Activated naive CD4-positive, alpha-beta T cell treated with anti-CD3 and anti-CD28 coated beads, Interleukin-2, amount 50 U/mL, for 16 hours (primary cell): ENCODE data around the gene ADA.
A peak's percentile ranks its signal among the peaks of the same experiment; 100 is the strongest.
"Not testable (repeated sequence)": the region's sequence is repeated elsewhere in the genome, so short reads cannot be mapped to it uniquely, and the experiment has no call there.

Source experiments
- DNase-seq: peaks from one replicate; pipeline ENCODE4 v3.0.0-alpha.2; 2020

The ADA gene

DNA sequence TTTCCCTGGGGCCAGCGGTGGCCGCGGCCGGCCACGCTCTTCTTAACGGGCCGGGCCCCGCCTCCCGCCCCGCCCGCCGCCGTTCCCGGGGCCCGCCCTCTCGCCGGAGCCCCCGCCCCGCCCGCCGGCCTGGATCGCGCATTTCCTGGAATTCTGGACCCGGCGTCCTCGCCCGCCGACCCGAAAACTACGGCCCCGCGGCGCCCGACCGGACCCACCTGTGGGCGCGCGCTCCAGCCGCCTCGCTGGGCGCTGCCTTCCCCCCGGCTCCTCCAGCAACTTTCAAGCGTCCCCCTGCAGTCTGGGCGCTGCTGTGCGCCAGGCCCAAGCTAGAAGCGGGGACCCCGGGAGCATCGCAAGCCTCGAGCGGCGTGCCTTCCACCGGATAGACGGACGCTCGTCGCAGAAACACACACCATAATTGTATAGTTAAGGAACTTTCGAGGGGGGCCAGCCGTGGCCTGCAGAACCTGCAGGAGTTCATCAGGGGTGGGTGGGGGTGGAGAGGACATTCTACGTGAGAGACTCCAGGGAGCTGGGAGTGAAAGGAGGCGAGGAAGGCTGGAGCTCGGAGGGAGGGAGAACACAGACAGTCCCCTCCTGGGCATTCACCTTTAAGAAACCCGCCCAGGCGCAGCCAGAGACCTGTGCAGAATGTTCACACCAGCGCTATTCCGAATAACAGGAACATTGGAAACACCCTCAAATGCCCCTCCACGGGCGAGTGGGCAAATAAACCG lies at the start of gene ADA:
TSS of gene ADA (minus strand) at position 16 of the 740 bp plus-strand sequence. CDS start 92 bp downstream, outside the sequence.
- DNase-seq: peak; percentile 55

DNA sequence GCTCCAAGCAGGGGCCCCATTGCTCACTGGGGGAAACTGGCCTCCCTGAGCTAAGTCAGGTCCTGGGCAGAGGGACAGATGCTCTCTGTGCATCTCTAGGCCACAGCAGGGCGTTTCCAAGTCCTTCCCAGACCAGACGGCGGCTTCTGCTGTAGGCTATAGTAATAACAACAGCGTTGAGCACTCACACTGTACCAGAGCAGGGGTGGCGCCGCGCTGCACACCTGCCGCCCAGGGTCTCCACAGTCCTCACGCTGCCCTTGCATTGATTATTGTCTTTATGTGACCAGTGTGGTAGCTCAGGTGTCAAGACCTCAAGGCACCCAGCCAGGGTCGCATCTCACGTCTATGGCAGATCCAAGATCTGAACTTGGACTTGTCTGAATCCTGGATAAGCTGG lies 48.8 kb upstream of the ADA start:
- no peak for DNase-seq

DNA sequence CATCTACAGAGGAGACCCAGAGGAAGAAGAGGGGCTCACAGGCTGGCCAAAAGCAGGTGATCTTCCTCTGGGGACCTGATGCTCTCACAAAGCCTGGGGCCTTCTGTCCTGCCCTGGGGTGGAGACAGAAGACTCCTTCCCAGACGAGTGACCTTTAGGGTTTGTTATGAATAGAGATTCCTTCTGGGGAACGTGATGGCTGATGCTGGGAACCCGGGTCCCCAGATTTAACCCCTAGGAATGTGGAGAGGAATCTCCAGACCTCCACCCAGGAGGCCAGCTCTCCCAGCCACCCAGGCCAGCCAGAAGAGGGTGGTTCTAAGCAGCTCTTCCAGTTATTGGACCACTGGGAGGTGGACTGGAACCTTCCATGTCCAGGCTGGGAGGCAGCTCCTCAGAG lies 46.9 kb upstream of the ADA start:
- no peak for DNase-seq

DNA sequence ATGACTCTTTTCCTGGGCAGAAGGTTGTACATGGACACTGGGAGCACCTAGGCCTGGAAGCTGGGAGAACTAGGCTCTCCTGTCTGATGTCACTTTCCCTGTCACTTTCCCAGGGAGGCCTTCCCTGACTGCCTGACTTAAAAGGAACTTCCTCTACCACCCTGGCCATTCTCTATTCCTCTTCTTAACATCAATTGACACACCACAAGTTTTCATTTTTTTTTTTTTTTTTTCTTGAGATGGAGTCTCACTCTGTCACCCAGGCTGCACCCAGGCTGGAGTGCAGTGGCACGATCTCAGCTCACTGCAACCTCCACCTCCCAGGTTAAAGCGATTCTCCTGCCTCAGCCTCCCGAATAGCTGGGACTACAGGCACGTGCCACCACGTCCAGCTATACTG lies 45.5 kb upstream of the ADA start:
- DNase-seq: not testable (repeated sequence)

DNA sequence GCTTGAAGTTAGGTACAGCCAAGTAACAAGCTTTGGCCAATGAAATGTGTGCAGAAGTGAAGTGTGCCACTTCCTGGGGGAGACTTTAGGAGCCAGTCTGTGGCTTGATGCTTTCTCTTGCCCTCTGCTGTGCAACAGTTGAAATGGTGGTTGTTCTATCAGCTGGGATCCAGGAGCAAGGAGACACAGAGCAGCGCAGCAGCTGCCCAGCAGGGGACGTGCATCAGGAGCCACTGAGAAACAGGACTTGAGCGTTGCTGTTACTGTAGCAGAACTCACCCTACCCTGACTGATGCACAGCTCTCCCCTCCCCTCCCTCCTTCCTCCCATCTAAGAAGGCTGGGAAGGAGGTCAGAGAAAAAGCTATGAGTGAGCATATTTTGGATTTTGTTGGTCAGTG lies 44.8 kb upstream of the ADA start:
- DNase-seq: no peak

DNA sequence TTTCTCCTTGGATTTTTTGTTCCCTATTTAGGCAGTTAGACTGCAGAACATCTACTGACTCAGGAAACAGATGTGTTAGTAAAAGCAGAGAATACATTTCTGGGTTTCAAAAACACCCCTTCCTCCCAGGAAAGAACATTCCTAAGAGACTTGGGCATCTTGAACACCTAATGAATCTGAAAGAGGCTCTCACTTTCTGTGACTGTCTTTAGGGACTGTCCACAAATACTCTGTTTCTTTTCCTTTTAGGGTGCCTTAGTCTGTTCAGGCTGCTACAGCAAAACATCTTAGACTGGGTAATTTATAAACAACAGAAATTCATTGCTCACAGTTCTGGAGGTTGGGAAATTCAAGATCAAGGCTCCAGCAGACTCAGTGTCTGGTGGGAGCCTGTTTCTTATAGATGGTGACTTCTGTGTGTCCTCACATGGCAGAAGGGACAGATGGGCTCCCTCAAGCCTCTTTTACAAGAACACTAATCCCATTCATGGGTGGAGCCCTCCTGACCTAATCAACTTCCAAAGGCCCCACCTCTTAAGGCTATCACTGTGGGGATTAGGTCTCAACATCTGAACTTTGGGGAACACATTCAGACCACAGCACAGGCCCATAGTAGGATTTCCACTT lies 44.3 kb upstream of the ADA start:
- no peak for DNase-seq

DNA sequence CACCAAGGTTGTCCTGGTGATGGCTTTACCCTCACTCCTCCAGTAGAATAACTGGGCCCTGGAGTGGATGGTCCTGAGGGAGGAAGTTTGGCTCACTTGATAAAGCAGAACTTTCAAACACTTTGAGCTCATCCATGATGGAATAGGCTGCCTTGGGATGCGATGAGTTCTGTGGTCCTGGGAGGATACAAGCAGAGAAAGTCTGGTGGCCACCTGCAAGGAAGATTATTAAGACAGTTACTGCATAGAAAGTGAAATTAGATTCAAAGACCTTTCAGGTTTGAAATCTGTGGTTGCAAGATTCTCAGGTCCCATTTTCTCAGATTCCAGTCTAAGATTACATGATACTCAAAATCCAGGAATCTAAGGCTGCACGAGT lies 43.8 kb upstream of the ADA start:
- no peak for DNase-seq

DNA sequence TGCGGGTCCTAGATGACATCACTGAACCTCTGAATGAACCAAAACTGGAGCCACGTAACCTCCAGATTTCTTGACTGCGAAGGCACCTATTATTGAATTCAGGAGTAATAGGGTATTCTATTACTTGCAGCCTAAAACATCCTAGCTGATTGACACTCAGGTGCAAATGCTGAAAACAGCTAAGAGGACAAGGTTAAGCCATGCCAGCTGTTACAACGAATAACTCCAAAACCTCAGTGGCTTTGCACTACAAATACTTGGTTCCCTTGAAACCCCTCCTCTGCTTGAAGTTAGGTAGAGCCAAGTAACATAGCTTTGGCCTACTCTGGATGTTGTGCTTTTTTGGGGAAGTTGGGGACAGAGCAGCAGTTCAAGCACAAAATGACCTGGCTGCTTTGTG lies 42.7 kb upstream of the ADA start:
- DNase-seq: no peak

DNA sequence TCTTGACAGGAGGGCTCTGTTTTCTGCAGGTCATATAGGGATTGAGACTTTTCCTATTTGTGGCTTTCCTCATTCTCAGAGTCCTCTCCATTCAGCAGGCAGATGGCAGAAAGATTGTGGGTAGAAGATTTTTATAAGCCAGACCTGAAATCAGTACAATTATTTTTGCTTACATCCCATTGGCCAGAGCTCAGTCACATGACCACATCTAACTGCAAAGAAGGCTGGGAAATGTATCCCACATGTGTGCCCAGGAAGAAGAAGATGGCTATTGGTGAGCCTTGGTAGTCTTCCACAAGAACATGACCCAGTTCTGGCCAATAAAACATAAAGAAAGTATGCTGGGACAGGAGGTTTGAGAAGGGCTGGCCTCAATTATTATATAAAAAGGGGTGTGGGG lies 42.1 kb upstream of the ADA start:
- no peak for DNase-seq

DNA sequence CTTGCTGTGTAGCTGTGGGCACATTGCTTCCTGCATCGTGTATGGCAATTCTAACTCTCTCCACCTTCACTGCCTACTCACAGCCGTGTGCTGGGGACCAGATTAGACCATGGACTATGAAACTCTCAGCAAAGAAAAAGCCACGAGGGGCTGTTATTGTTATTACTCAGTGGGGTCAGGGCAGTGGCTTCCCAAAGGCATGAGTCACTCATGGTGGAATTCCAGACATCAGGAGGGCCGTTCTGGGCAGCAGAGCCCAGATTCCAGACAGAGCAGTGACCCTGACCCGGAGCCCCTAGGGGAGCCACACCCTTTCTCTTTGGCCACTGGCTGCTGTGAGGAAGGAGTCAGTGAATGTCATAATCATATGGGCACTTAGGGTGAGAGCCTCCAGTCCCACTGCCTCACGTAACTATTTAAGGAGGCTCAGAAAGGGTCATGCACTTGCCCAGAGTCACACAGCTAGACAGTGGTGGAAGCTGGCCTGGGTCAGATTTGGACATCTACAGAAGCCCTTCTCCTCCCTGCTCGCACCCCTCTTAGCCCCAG lies 41.5 kb upstream of the ADA start:
- DNase-seq: no peak

DNA sequence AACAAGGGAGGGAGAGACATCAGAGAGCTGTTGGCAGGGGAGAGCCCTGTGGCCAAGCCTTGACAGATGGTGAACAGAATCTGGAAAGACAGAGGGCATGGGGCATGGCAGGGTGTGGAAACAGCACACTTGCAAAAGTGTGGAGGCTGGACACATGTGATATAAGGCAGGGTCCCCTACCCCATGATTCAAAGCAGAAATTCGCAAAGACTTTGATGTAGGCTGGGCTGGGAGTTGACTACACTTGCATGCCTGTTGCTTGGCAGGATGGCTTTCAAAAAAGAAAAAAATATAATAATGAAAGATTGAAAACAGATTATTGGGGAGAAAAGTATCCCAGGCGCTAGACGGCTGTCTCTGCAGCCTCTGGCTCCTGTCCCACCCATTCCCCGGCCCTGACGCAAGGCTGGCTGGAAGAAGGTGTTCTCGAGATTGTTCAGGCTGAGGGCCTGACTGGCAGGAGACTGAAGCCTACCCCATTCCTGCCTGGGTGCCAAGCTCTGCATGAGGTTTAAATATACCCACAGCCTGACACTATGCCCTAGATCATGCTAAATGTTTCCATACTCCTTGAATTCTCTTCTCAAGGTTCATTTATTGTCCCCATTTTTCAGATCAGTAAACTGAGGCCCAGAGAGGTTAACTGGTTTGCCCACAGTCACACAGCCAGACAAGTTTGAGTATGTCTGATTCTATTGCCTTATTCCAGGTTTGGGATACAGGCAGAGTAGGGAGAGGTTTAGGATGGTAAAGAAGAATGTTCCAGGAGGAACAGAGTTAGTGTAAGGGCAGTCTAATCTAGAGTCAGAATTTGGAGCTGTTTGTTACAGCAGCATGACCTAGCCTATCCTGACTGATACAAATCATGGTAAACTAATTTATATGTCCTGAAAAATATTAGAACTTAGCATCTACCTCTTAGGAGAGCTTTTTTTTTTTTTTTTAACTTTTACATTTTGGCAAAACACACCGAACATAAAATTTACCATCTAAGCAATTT lies 40.2 kb upstream of the ADA start:
- no peak for DNase-seq

DNA sequence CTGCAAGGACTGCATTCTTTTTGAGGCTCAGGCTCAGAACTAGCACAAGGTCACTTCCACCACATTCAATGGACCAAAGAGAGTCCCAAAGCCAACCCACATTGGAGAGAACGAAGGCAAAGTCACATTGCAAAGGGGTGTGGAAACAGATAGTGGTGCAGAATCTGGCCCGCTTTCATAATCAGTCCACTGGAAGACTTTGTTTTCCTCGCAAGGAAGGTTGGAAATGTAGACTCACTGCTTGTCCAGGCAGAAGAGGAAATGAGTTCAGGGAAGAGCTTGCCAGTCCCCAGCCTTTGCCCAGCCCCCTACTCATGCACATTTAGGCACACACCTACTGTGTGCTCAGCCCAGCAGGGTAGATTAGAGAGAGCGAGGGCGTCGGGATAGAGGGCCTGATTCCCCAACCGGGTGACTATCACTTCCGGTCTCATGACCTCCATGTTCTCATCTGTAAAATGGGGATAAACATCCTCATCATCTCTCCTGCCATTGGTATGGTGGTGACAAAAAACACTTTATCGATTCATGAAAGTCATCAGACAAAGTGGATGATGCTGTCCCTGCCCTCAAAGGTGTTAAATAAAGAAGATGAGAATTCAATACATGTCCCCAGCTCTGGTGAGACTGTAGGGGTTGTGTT lies 39.4 kb upstream of the ADA start:
- no peak for DNase-seq

DNA sequence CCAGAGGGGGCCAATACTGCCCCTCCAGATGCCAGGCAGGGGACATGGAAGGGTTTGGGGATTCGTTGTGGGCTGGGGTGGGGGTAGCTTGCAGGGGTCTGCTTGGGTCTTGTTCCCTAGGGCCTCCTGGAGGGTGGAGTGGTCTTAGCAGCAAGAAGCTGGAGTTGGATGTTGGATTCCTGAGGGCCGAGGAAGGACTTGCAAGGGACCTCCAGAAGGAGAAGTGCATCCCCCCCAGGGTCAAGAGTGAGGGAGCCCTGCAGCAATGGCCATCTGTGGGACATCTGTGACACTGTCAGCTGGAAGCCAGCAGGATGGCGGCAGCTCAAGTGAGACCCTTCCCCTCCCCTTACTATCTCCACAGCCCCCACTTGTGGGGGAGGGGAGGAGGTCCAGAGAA lies 38.3 kb upstream of the ADA start:
- no peak for DNase-seq

DNA sequence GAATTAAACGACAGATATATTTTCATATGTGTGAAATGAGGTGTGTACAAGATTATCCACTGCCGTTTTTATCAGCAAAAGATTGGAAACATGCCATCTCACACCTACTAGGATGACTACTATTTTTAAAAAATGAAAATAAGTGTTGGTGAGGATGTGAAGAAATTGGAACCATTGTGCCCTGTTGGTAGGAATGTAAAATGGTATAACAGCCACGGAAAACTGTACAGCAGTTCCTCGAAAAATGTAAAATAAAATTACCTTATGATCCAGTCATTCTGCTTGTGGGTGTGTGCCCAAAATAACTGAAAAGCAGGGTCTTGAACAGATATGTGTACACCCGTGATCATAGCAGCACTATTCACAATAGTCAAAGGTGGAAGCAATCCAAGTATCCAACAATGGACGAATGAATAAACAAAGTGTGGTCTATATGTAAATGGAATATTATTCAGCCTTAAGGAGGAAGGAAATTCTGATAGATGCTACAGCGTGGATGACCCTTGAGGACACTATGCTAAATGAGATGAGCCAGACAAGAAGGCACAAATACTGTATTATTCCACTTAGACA lies 36.6 kb upstream of the ADA start:
- DNase-seq: no peak

DNA sequence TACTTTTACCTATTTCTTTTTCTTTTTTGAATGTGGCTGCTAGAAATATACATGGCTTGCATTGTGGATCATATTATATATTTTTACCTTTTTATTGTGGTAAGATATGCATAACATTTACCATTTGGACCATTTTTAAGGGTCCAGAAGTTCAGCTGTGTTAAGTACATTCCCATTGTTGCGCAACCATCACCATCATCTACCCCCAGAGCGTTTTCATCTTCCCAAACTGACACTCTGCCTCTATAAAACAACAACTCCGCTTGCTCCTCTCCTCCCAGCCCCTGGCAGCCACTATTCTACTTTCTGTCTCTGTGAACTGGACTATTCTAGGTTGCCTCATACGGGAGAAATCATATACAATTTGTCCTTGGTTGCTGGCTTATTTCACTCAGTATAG lies 35.4 kb upstream of the ADA start:
- no peak for DNase-seq

DNA sequence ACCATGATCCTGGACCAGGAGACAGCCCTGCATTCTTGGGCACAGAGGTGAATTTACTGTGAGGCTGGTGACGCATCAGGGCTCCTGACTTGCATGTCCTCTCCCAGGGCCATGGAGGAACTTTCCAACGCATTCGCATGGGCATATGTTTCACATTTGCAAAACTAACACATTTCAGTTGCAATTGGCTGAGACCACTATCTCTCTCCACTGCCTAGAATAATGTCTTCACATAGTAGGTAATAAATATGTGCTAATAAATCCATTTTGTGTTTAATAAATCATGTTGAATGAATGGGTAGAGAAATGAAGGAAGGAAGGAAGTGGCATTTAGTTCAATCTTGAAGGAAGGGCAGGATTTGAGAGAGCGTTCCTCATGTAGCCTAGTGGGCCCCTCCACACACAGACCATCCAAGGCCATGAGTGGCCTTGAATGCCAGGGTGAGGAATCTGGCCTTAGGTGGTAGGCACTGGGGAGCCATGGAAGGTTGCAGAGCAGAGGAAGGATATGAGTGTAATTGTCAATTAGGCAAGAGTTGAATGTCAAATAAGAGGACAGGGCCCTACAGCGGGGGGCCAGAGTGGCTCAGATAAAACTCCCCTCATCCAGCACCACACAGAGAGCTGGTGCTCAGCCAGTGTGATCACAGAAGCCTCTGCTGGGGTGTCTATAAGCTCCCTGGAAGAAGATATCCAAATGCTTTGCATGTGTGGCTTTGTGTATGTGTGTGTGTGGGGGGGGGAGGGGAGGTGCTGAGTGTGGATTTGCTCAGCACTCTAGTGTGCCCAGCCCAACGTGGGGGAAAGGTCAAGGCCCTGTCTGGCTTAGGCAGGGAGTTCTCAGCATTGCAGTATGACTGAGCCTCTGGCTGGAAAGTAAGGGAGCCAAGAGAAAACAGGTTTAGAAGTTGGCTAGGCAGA lies 32.8 kb upstream of the ADA start:
- DNase-seq: no peak

DNA sequence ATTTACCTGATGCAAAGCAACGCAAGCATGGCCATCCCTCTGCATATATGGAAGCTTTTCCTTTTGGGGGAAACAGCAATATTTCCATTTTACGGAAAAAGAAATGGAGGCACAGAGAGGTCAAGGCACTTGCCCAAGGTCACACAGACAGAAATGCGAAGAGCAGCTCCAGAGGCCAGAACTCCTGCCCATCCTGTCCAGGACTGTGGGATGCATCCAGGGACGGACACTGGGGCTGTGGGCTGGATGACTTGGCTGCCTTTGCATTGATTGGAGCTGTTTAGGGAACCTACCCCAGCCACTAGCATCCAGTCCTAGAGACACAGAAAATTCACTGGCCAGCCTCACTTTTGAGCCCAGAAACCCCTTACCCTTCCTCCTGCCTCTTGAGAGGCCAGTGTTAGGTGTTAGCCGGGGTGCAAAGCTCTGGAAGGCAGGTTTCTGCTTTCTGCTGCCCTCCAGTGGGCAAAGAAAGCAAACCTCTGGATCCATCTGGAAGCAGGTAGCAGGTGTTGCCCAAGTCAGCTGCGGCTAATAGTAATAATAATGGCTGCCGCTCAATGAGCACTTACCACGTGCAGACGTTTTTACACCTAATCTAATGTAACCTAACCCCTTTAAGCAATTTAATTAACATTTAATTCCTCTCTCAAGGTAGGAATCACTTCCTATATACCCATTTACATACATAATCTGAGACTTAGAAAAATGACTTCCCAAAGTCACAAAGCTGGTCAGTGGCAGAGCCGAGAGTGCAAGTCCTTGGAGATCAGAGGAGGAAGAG lies 32.0 kb upstream of the ADA start:
- peak; percentile 40 for DNase-seq

DNA sequence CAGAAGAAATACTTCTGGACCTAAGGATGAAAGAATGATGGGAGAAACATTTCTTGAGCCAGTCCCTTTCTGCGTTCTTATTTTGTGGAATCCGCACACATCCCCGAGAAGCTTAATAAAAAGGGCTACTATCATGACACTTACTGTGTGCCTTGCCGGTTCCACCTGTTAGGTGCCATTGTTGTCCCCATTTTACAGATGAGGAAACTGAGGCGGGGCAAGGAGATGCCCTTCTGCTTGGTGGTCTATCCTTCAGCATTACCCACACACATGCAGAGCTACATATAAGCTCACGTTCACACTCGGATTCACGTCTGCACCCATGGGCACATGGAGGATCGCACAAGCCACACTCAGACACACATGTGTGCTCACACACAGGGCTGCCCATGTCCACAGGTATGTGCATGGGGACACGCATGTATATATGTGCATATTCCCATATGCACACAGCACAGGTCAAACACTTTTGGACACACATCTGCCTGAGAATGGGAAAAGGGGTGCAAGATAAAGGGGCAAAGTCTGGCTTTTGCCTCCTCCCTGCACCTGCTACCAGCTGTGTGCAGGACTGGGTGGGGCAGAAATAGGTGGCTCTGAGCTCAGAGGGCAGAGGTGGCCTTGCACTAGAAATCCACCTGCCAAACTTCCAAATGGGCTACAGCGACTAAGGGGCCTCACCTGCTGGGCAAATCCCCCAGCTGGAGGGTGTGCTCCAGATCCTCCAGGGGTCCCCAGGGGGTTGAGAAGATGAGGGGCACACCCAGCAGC lies 30.5 kb upstream of the ADA start:
- no peak for DNase-seq

DNA sequence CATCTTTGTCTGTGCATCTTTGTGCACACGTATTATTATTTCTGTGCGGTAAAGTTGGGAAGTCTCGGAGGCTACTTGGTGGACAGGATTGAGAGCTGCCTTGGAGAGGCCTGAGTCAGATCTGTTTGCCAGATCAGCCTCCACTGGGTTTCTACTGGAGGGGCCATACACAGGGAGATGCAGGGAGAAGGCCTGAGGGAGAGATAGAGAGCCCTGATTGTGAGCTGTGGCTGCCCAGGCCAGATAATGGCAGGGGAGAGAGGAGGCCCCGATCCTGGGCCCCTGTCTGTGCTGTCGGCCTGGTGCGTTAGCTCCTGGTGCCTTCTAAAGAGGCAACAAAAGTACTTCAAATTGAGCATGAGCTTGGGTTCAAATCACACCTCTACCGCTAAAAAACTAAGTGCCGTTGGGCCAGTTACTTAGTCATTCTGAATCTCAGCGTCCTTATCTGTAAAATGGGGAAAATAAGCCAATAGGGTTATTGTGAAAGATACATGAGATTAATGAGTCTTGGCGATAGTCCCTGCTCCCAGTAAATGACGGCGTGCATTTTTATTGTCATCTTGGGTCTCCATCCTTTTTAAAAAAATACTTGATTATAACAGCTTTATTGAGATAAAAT lies 27.6 kb upstream of the ADA start:
- no peak for DNase-seq
